Natural killer cell (primary cell): ENCODE data around the gene RBP5. TPM values are rescaled to one million over a fixed set of nuclear protein-coding genes. Genes with fewer than 3 reads are reported as not detected.

ENCODE experiments used
- ATAC-seq, 3 donors: fragments of 150-1000 bp in 2 of 3; fragments of 200-7000 bp in 1 of 3; cut with Tn5 transposase; 1 replicate in 1 of 3; 2 replicates in 2 of 3; pipeline ENCODE4 v1.10.0; 2021; ENCODE audit warnings: mild to moderate bottlenecking in 2 of 3, moderate library complexity in 2 of 3
- DNase-seq, 2 donors: peaks; one replicate each; pipeline versions ENCODE4 v3.0.0 to v3.0.0-alpha.2; 2013 to 2021; ENCODE audit warnings: mixed read lengths in 1 of 2
- H3K27ac ChIP-seq: one replicate; pipeline ENCODE4 v1.5.1; 2013; ENCODE audit warnings: mild to moderate bottlenecking, low read length
- H3K27me3 ChIP-seq: one replicate; pipeline ENCODE4 v1.6.1; 2013; ENCODE audit warnings: low read length; ENCODE audit not compliant: control insufficient read depth, insufficient read depth
- H3K36me3 ChIP-seq: one replicate; pipeline ENCODE4 v1.6.1; 2013; ENCODE audit warnings: low read length; ENCODE audit not compliant: control insufficient read depth, insufficient read depth
- H3K4me1 ChIP-seq: one replicate; pipeline ENCODE4 v1.6.1; 2013; ENCODE audit warnings: low read length; ENCODE audit not compliant: control insufficient read depth, insufficient read depth
- H3K4me3 ChIP-seq: one replicate; pipeline ENCODE4 v1.5.1; 2013; ENCODE audit warnings: low read length
- H3K9me3 ChIP-seq: one replicate; pipeline ENCODE4 v1.6.1; 2013; ENCODE audit warnings: low read length; ENCODE audit not compliant: control insufficient read depth, insufficient read depth
- H3K27ac Mint-ChIP-seq, 2 donors: one replicate each; pipeline ENCODE4 v1.8.0; 2022; ENCODE audit warnings: mild to moderate bottlenecking in 2 of 2, mixed read lengths in 2 of 2, moderate library complexity in 1 of 2
- H3K27me3 Mint-ChIP-seq, 2 donors: one replicate each; pipeline ENCODE4 v1.8.0; 2022; ENCODE audit warnings: low read depth in 2 of 2, mixed read lengths in 2 of 2
- H3K36me3 Mint-ChIP-seq: one replicate; pipeline ENCODE4 v1.8.0; 2022; ENCODE audit warnings: mixed read lengths
- H3K4me1 Mint-ChIP-seq, 2 donors: one replicate each; pipeline ENCODE4 v1.8.0; 2022; ENCODE audit warnings: mixed read lengths in 2 of 2
- H3K4me3 Mint-ChIP-seq: one replicate; pipeline ENCODE4 v1.8.0; 2022; ENCODE audit warnings: mild to moderate bottlenecking, moderate library complexity, mixed read lengths
- H3K9me3 Mint-ChIP-seq, 2 donors: one replicate each; pipeline ENCODE4 v1.8.0; 2022; ENCODE audit warnings: mixed read lengths in 2 of 2
- CTCF ChIP-seq: fragments of 200-600 bp; IDR thresholded peaks from one replicate; pipeline ENCODE4 v1.8.0; 2022; ENCODE audit warnings: antibody characterized with exemption
- WGBS: methylation state at CpG from one replicate; pipeline ENCODE4 v1.1.7; 2013; ENCODE audit warnings: missing lambda C conversion rate; ENCODE audit not compliant: insufficient coverage; 5-methylcytosine and 5-hydroxymethylcytosine counted together
- intact Hi-C: fragments of 100-400 bp; cut with micrococcal nuclease; formaldehyde crosslinking; loops from one replicate; pipeline ENCODE4 v1.14.2; 2022
- total RNA-seq, 4 donors: library from RNA; stranded (reverse); fragments of 120-200 nt in 1 of 4; gene quantifications; one replicate each; pipeline versions ENCODE4 v1.2.3 to v1.2.4, GENCODE V29; 2013 to 2022

Gene RBP5
- total RNA-seq, 3 donors from 2014 or later (not counting 1 experiment from before 2014, with no cell fraction given): not detected

GRCh38 chr12:7106082-7106481, 22.6 kb downstream of the RBP5 start:
- H3K4me3 Mint-ChIP-seq: peak overlapping the region; percentile 67
- ATAC-seq: no peak
- WGBS: no CpG with 5 or more reads among the region's 1 CpG

GRCh38 chr12:7103837-7104584, 24.7 kb downstream of the RBP5 start:
- 95% methylated on average over 14 of the region's 14 CpGs for WGBS
- intact Hi-C loops: no loop called here
- peaks cover 46 to 53% of the 10 kb centered on the region in 2 donors for H3K4me1 Mint-ChIP-seq
- no peaks in the 10 kb centered on the region for H3K27me3 Mint-ChIP-seq
- peak overlapping the region in 1 of 2 donors; percentile 52 for H3K27ac Mint-ChIP-seq
- H3K4me3 ChIP-seq: no peak overlapping the region
- peaks cover 2 to 5% of the 10 kb centered on the region in 2 donors for H3K9me3 Mint-ChIP-seq
- no peak for DNase-seq
- peaks cover 13% of the 10 kb centered on the region for H3K36me3 Mint-ChIP-seq
- no peak for ATAC-seq
- peaks cover 15% of the 10 kb centered on the region for H3K4me1 ChIP-seq
- no peaks in the 10 kb centered on the region for H3K27me3 ChIP-seq
- no peak overlapping the region for H3K4me3 Mint-ChIP-seq
- no peaks in the 10 kb centered on the region for H3K9me3 ChIP-seq
- H3K27ac ChIP-seq: no peak overlapping the region
- peaks cover 13% of the 10 kb centered on the region for H3K36me3 ChIP-seq
- no peak for TF ChIP-seq CTCF

More at GRCh38 chr12:7106082-7106481, 22.6 kb downstream of the RBP5 start:
- intact Hi-C loops: loop anchor here (5.0 kb wide), 1 partner anchor 89 kb away; the partner anchor contains the start of gene LPCAT3
- Mint-ChIP-seq H3K4me1 (peaks cover 53 to 60% of the 10 kb centered on the region in 2 donors), H3K27ac (peak overlapping the region; percentile 29 to 37), H3K9me3 (peaks cover 2 to 5% of the 10 kb centered on the region in 2 donors), H3K27me3 (no peaks in the 10 kb centered on the region), H3K36me3 (peaks cover 13% of the 10 kb centered on the region)
- no peak for TF ChIP-seq CTCF
- peaks cover 5% of the 10 kb centered on the region for H3K36me3 ChIP-seq
- no peaks in the 10 kb centered on the region for H3K27me3 ChIP-seq
- H3K9me3 ChIP-seq: no peaks in the 10 kb centered on the region
- peaks cover 23% of the 10 kb centered on the region for H3K4me1 ChIP-seq
- no peak for DNase-seq
- no peak overlapping the region for H3K4me3 ChIP-seq
- no peak overlapping the region for H3K27ac ChIP-seq

- H3K9me3 ChIP-seq: no peaks in the 10 kb centered on the region
- H3K36me3 Mint-ChIP-seq: peaks cover 13% of the 10 kb centered on the region
- H3K27ac Mint-ChIP-seq: peak overlapping the region in 1 of 2 donors; percentile 31
- no peaks in the 10 kb centered on the region for H3K27me3 ChIP-seq
- DNase-seq: no peak
- peaks cover 2 to 5% of the 10 kb centered on the region in 2 donors for H3K9me3 Mint-ChIP-seq
- H3K27ac ChIP-seq: no peak overlapping the region
- H3K36me3 ChIP-seq: peaks cover 17% of the 10 kb centered on the region
- no peak for ATAC-seq
- 62% methylated on average over 3 of the region's 3 CpGs for WGBS
- TF ChIP-seq CTCF: no peak
- no peaks in the 10 kb centered on the region for H3K27me3 Mint-ChIP-seq
- intact Hi-C loops: no loop called here
- no peak overlapping the region for H3K4me3 Mint-ChIP-seq
- H3K4me1 ChIP-seq: peaks cover 7% of the 10 kb centered on the region
- no peak overlapping the region for H3K4me3 ChIP-seq
- peaks cover 35 to 41% of the 10 kb centered on the region in 2 donors for H3K4me1 Mint-ChIP-seq
Observed at GRCh38 chr12:7102582-7102981, 26.1 kb downstream of the RBP5 start.
